Measurements from ENCODE around the gene ZNF862. TPM values are rescaled to one million over a fixed set of nuclear protein-coding genes. Genes with fewer than 3 reads are reported as not detected.

Gene ZNF862
- total RNA-seq, 1 donor from 2014 or later: 19.6 TPM

- H3K36me3 Mint-ChIP-seq (ENCODE audit: low read depth): no peaks in the 10 kb centered on the region
- TF ChIP-seq, protein P1, sequence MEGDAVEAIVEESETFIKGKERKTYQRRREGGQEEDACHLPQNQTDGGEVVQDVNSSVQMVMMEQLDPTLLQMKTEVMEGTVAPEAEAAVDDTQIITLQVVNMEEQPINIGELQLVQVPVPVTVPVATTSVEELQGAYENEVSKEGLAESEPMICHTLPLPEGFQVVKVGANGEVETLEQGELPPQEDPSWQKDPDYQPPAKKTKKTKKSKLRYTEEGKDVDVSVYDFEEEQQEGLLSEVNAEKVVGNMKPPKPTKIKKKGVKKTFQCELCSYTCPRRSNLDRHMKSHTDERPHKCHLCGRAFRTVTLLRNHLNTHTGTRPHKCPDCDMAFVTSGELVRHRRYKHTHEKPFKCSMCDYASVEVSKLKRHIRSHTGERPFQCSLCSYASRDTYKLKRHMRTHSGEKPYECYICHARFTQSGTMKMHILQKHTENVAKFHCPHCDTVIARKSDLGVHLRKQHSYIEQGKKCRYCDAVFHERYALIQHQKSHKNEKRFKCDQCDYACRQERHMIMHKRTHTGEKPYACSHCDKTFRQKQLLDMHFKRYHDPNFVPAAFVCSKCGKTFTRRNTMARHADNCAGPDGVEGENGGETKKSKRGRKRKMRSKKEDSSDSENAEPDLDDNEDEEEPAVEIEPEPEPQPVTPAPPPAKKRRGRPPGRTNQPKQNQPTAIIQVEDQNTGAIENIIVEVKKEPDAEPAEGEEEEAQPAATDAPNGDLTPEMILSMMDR (conservative IDR thresholded peaks at IDR 0.05): no peak
- H3K9me3 Mint-ChIP-seq: no peaks in the 10 kb centered on the region
- no peak for DNase-seq (ENCODE audit: low read depth, low spot score)
- no peak overlapping the region for H3K27ac Mint-ChIP-seq (ENCODE audit: unreplicated experiment)
- peaks cover 2% of the 10 kb centered on the region for H3K27me3 Mint-ChIP-seq (ENCODE audit: low read depth)
- H3K4me1 Mint-ChIP-seq: peaks cover 6% of the 10 kb centered on the region
- no peak overlapping the region for H3K4me3 Mint-ChIP-seq
Observed at GRCh38 chr7:149846436-149847046, 8.4 kb downstream of the ZNF862 start.

GRCh38 chr7:149849174-149849573 lies 11.0 kb downstream of the ZNF862 start:
- TF ChIP-seq, protein P1 (conservative IDR thresholded peaks at IDR 0.05): no peak
- Mint-ChIP-seq H3K4me1 (peaks cover 9% of the 10 kb centered on the region), H3K9me3 (no peaks in the 10 kb centered on the region), H3K36me3 (ENCODE audit: low read depth) (no peaks in the 10 kb centered on the region), H3K27me3 (ENCODE audit: low read depth) (no peaks in the 10 kb centered on the region), H3K27ac (ENCODE audit: unreplicated experiment) (no peak overlapping the region), H3K4me3 (no peak overlapping the region)
- DNase-seq (ENCODE audit: low read depth, low spot score): no peak

DNA sequence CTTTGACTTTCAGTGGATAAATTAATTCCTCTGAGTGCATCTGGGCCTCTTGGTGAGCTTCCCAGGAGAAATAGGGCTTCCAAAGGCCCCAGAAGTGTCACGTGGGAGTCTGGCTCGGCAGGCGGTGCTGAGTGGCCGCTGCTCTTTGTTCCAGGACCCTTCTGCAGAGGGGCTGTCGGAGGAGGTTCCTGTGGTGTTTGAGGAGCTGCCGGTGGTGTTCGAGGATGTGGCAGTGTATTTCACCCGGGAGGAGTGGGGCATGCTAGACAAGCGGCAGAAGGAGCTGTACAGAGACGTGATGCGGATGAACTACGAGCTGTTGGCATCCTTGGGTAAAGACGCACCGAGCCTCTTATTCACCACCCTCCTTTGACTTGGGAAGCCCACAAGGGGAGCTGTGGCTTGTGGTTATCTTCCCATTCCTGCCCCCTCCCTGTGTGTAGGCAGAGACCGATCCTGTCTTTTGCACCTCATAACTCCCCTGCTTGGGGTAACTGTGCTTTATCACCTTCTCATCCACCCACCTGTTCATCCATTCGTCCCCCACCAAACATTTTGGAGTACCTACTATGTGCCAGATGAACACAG lies 11.9 kb downstream of the ZNF862 start:
- no peak overlapping the region for H3K4me3 Mint-ChIP-seq
- H3K27ac Mint-ChIP-seq (ENCODE audit: unreplicated experiment): no peak overlapping the region
- no peak for DNase-seq (ENCODE audit: low read depth, low spot score)
- TF ChIP-seq, protein P1 (conservative IDR thresholded peaks at IDR 0.05): no peak
- peaks cover 18% of the 10 kb centered on the region for H3K4me1 Mint-ChIP-seq
- H3K27me3 Mint-ChIP-seq (ENCODE audit: low read depth): no peaks in the 10 kb centered on the region
- no peaks in the 10 kb centered on the region for H3K36me3 Mint-ChIP-seq (ENCODE audit: low read depth)
- H3K9me3 Mint-ChIP-seq: no peaks in the 10 kb centered on the region

DNA sequence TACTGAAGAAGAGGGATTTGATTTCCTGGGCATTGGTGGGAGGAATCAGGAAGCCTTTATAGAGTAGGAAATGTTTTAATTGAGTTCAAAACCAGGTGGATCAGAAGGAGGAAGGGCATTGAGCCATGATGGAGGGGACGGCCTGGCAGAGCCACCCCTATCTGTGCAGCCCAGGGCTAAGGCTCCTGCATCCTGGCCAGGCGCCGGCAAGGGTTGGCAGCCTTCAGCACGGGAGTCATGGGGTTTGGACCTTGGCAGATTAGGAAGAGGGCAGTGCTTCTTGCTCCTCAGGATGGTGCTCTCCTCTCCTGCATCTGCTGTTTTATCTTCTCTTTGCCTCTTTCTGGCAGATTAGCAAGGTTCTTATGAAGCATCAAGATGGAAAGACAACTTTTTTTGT lies 12.5 kb downstream of the ZNF862 start:
- peaks cover 24% of the 10 kb centered on the region for H3K4me1 Mint-ChIP-seq
- H3K4me3 Mint-ChIP-seq: no peak overlapping the region
- H3K27me3 Mint-ChIP-seq (ENCODE audit: low read depth): no peaks in the 10 kb centered on the region
- TF ChIP-seq, protein P1 (conservative IDR thresholded peaks at IDR 0.05): no peak
- H3K27ac Mint-ChIP-seq (ENCODE audit: unreplicated experiment): no peak overlapping the region
- no peaks in the 10 kb centered on the region for H3K36me3 Mint-ChIP-seq (ENCODE audit: low read depth)
- no peaks in the 10 kb centered on the region for H3K9me3 Mint-ChIP-seq
- DNase-seq (ENCODE audit: low read depth, low spot score): no peak

DNA sequence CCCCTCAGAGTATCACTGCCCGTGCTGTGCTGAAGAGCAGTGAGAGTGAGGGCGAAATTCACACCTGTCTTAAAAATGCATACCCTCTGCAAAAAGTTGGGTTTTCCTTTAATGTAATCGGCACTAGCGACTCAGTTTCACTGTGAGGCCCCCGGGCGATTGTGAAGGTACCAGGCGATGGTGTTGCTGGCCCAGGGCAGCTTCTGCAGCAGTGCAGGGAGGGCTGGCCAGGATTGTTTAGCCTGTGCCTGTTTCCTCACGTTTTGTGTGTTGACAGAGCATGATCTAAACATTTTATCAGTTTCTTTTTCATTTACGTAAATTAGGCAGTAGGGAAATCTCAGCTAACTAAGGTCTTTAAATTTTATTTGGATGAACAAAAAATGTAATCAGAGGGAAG lies 13.3 kb downstream of the ZNF862 start:
- Mint-ChIP-seq H3K9me3 (no peaks in the 10 kb centered on the region), H3K36me3 (ENCODE audit: low read depth) (no peaks in the 10 kb centered on the region), H3K4me3 (no peak overlapping the region), H3K27ac (ENCODE audit: unreplicated experiment) (no peak overlapping the region), H3K27me3 (ENCODE audit: low read depth) (no peaks in the 10 kb centered on the region), H3K4me1 (peaks cover 29% of the 10 kb centered on the region)
- TF ChIP-seq, protein P1 (conservative IDR thresholded peaks at IDR 0.05): no peak
- DNase-seq (ENCODE audit: low read depth, low spot score): no peak

Measured in neural crest cell (in vitro differentiated cells).